Heart left ventricle (tissue), 13 donors: ENCODE results near the gene TBXA2R.

Experiments
- CTCF ChIP-seq, 12 donors: fragments of 200-600 bp; sonication (generic) in 4 of 12; IDR thresholded peaks; one replicate each; pipeline versions ENCODE4 v1.5.0 to v1.8.0; 2018 to 2022; ENCODE audit warnings: antibody characterized with exemption in 12 of 12, mild to moderate bottlenecking in 5 of 12
- POLR2A ChIP-seq, 2 donors: fragments of 450-650 bp; IDR thresholded peaks; one replicate each; pipeline ENCODE4 v1.6.1; 2017; ENCODE audit warnings: antibody characterized with exemption in 2 of 2, mild to moderate bottlenecking in 2 of 2, moderate library complexity in 2 of 2
- donor health status: ischemic (EF 13 %, LVEDD 7.1; RV severe dilation, severe dysfunction).
- donor health status: DM: no; HTN: yes; CAD: no.
- donor health status: DM: no; HTN: no; CAD: no.
- donor health status: ischemic (EF 25% LVEDD 6.9; RV normal size, moderate dysfunction).
- donor health status: ischemic (EF 25% LVEDD 5.7; RV mildly dilated, moderate dysfunction).
- donor health status: ischemic (EF 35%, LVEDD 5.7; RV mildly dilated, moderate dysfunction).
- donor health status: nonischemic (EF 11% LVEDD 7.7; RV severe dilation, severe dysfunction).
- donor health status: DM: yes; HTN: yes; CAD: no.
- donor health status: PGD.
- donor health status: ischemic (EF 29% LVEDD 5.4; RV normal size, mild dysfunction).
- donor health status: nonischemic (EF 23%, LVEDD 6.1; RV moderate dilation, normal function).

GRCh38 chr19:3627351-3627723, 20.7 kb upstream of the TBXA2R start:
- TF ChIP-seq CTCF (IDR thresholded peaks at IDR 0.05) (no peak), POLR2A (IDR thresholded peaks at IDR 0.05) (no peak)
